K562 (cell line): Measurements from ENCODE around the gene NCOA6. TPM values are rescaled to one million over a fixed set of nuclear protein-coding genes. Genes with fewer than 3 reads are reported as not detected.

Source experiments
- CHD1 ChIP-seq: fragments of 200-600 bp; sonication (generic); IDR thresholded peaks from one replicate; pipeline ENCODE4 v1.6.1; 2012; ENCODE audit warnings: mild to moderate bottlenecking, moderate library complexity, low read length, inconsistent platforms
- GATAD2B ChIP-seq: fragments of 450-650 bp; IDR thresholded peaks from 2 replicates; pipeline ENCODE4 v1.6.1; 2017; ENCODE audit warnings: mild to moderate bottlenecking, borderline replicate concordance
- KAT2B ChIP-seq: IDR thresholded peaks from one replicate; pipeline ENCODE4 v1.6.1; 2012; ENCODE audit warnings: low read depth, mild to moderate bottlenecking, control low read depth, inconsistent platforms, low read length, moderate library complexity
- KLF13 ChIP-seq: fragments of 450-650 bp; IDR thresholded peaks from 2 replicates; pipeline ENCODE4 v1.6.1; 2016; ENCODE audit warnings: missing genetic modification characterization, low read depth, mild to moderate bottlenecking, missing compliant biosample characterization, moderate library complexity, borderline replicate concordance
- L3MBTL2 ChIP-seq: fragments of 450-650 bp; IDR thresholded peaks from 2 replicates; pipeline ENCODE4 v1.6.1; 2016; ENCODE audit warnings: mild to moderate bottlenecking, moderate library complexity
- MAFG ChIP-seq: fragments of 450-650 bp; conservative IDR thresholded peaks from 2 replicates; pipeline ENCODE4 v1.6.1; 2016; ENCODE audit warnings: missing genetic modification characterization, missing compliant biosample characterization
- NR3C1 ChIP-seq: sonication (generic); formaldehyde crosslinking; IDR thresholded peaks from 2 replicates; pipeline ENCODE4 v1.8.1; 2022; ENCODE audit warnings: missing genetic modification reagents
- PHF8 ChIP-seq: fragments of 200-600 bp; sonication (generic); IDR thresholded peaks from 2 replicates; pipeline ENCODE4 v1.6.1; 2012; ENCODE audit warnings: mixed run types, mild to moderate bottlenecking, inconsistent platforms, low read length, moderate library complexity, borderline replicate concordance
- POLR2A ChIP-seq: fragments of 450-650 bp; conservative IDR thresholded peaks from 2 replicates; pipeline ENCODE4 v1.6.1; 2016
- POLR2AphosphoS2 ChIP-seq: IDR thresholded peaks from 2 replicates; pipeline ENCODE4 v1.6.1; 2012; ENCODE audit warnings: low read length, improper control_type of control experiment
- RBBP5 ChIP-seq: fragments of 200-600 bp; sonication (generic); IDR thresholded peaks from 2 replicates; pipeline ENCODE4 v1.6.1; 2012; ENCODE audit warnings: borderline replicate concordance, mild to moderate bottlenecking, low read length, control low read depth, inconsistent platforms; ENCODE audit not compliant: insufficient read depth, poor library complexity, severe bottlenecking
- RBM17 ChIP-seq: fragments of 200-400 bp; formaldehyde crosslinking; IDR thresholded peaks from 2 replicates; pipeline ENCODE4 v1.6.1; 2017; ENCODE audit warnings: low read depth, mild to moderate bottlenecking, low read length, borderline replicate concordance
- RNF2 ChIP-seq: sonication (generic); IDR thresholded peaks from 2 replicates; pipeline ENCODE4 v1.6.1; 2016
- SETDB1 ChIP-seq: IDR thresholded peaks from one replicate; pipeline ENCODE4 v1.6.1; 2012; ENCODE audit warnings: low read length, control low read depth, inconsistent platforms
- SMAD2 ChIP-seq: fragments of 150-350 bp; IDR thresholded peaks from 2 replicates; pipeline ENCODE4 v1.6.1; 2014; ENCODE audit warnings: low read depth, mild to moderate bottlenecking, low read length
- SMC3 ChIP-seq: conservative IDR thresholded peaks from 2 replicates; pipeline ENCODE4 v1.6.1; 2011; ENCODE audit warnings: low read depth, low read length, improper control_type of control experiment; ENCODE audit not compliant: insufficient read depth
- SOX6 ChIP-seq: fragments of 450-650 bp; IDR thresholded peaks from 2 replicates; pipeline ENCODE4 v1.6.1; 2014; ENCODE audit warnings: mild to moderate bottlenecking
- TOE1 ChIP-seq, 2 experiments: fragments of 450-650 bp in 1 of 2; sonication (generic) in 1 of 2; formaldehyde crosslinking in 1 of 2; IDR thresholded peaks; 2 replicates each; pipeline versions ENCODE4 v1.7.1 to v1.8.0; 2016 to 2022; ENCODE audit warnings: borderline replicate concordance in 2 of 2, mild to moderate bottlenecking in 2 of 2, antibody characterized with exemption in 1 of 2, inconsistent platforms in 1 of 2, low read depth in 1 of 2, missing genetic modification reagents in 1 of 2, moderate library complexity in 1 of 2
- ZNF696 ChIP-seq: fragments of 250-450 bp; sonication (Bioruptor Pico); conservative IDR thresholded peaks from 2 replicates; pipeline ENCODE4 v1.4.0; 2020; ENCODE audit warnings: mild to moderate bottlenecking, moderate library complexity
- polyA plus RNA-seq, 8 experiments: library from polyadenylated mRNA; depleted of rRNA in 4 of 8; stranded (reverse) in 5 of 8; unstranded in 3 of 8; fragments of >200 nt; fragmentation: Nextera tagmentation in 2 of 8; fragmentation: Illumina TruSeq in 1 of 8; extraction: Ambion mirVana in 2 of 8; extraction: Trizol in 1 of 8; gene quantifications; 2 replicates each; pipeline versions ENCODE4 v1.2.1 to v1.2.3, GENCODE V29; 2011 to 2014; ENCODE audit warnings: inconsistent platforms in 1 of 8, missing spikeins in 1 of 8
- total RNA-seq, 7 experiments: library from RNA; depleted of rRNA in 6 of 7; stranded (reverse); fragments of >200 nt in 6 of 7; fragmentation: Illumina TruSeq in 2 of 7; extraction: Trizol in 2 of 7; gene quantifications; 2 replicates each; pipeline versions ENCODE4 v1.2.1 to v1.2.3, GENCODE V29; 2011 to 2021; ENCODE audit warnings: low replicate concordance in 1 of 7
- TF ChIP-seq, protein P1 (sequence below): fragments of 250-450 bp; sonication (Bioruptor Pico); IDR thresholded peaks from 2 replicates; pipeline ENCODE4 v1.4.0; 2020; ENCODE audit warnings: mild to moderate bottlenecking
- TF ChIP-seq, protein P2 (sequence below): fragments of 250-450 bp; sonication (Bioruptor Pico); IDR thresholded peaks from 2 replicates; pipeline ENCODE4 v1.4.0; 2020; ENCODE audit warnings: mild to moderate bottlenecking, moderate library complexity, borderline replicate concordance
- TF ChIP-seq, protein P3 (sequence below): fragments of 250-450 bp; sonication (Bioruptor Pico); IDR thresholded peaks from 2 replicates; pipeline ENCODE4 v1.4.0; 2020; ENCODE audit warnings: borderline replicate concordance

NCOA6 gene
- total and polyA plus RNA-seq, 9 of the 15 experiments (the other 6 are each of a cell fraction or from before 2014, with no cell fraction given): 6.1 to 25.0 (median 9.5) TPM

DNA sequence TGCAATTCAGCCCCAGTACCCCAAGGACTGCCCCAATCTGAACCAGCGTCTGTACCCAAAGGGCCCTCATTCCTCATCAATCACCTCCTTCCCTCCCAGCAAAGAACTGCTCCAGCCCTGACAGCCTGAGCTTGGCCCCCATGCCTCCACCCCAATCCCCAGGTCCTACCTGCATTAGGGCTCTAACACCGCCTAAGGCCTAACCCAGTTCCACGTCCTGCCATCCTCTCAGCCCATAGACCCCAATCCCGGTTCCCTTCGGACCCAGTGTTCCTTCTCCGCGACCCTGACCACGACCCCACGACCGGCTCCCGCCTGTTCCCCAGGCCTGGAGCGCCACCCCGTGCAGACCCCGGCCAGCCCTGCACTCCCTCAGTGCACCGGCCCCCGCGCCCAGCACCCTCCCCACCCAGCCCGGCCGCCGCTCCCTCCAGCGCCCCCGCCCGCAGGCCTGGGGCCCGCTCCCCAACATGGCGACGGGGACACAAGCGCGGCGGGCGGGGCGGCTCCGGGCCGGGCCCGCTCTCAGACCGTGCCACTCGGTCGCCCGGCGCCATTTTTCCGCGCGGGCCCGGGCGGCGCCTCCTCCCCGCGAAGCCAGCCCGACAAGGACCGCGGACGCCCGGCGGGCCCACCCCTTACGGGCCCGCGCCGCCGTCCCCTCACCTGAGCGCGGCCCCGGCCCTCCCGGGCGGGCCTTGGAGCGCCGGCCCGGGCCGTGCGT, 483 bp downstream of the NCOA6 start (continued):
- TF ChIP-seq, protein P1, sequence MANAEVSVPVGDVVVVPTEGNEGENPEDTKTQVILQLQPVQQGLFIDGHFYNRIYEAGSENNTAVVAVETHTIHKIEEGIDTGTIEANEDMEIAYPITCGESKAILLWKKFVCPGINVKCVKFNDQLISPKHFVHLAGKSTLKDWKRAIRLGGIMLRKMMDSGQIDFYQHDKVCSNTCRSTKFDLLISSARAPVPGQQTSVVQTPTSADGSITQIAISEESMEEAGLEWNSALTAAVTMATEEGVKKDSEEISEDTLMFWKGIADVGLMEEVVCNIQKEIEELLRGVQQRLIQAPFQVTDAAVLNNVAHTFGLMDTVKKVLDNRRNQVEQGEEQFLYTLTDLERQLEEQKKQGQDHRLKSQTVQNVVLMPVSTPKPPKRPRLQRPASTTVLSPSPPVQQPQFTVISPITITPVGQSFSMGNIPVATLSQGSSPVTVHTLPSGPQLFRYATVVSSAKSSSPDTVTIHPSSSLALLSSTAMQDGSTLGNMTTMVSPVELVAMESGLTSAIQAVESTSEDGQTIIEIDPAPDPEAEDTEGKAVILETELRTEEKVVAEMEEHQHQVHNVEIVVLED: no peak
- TF ChIP-seq PHF8 (peak; percentile 96; the same call in 1 of the 2 replicates), NR3C1 (CRISPR knock-in tag) (0 out of 2 replicates have a peak, but pooled peaks have one; percentile 57), L3MBTL2 (no peak), CHD1 (no peak), TOE1 (IDR thresholded peaks at IDR 0.05; ENCODE audit: borderline replicate concordance) (0 out of 2 replicates have a peak, but pooled peaks have one; percentile 48), TOE1 (CRISPR knock-in tag; IDR thresholded peaks at IDR 0.05; ENCODE audit: borderline replicate concordance, low read depth) (no peak), SETDB1 (no peak), KLF13 (no peak), POLR2A (no peak), RBBP5 (peak; percentile 85), KAT2B (no peak), RBM17 (no peak), POLR2AphosphoS2 (no peak), SOX6 (no peak), SMAD2 (no peak), SMC3 (no peak), MAFG (tag) (no peak), ZNF696 (CRISPR knock-in tag) (no peak), RNF2 (no peak), GATAD2B (peak; percentile 88; the same call in 1 of the 2 replicates)
- TF ChIP-seq, protein P2, sequence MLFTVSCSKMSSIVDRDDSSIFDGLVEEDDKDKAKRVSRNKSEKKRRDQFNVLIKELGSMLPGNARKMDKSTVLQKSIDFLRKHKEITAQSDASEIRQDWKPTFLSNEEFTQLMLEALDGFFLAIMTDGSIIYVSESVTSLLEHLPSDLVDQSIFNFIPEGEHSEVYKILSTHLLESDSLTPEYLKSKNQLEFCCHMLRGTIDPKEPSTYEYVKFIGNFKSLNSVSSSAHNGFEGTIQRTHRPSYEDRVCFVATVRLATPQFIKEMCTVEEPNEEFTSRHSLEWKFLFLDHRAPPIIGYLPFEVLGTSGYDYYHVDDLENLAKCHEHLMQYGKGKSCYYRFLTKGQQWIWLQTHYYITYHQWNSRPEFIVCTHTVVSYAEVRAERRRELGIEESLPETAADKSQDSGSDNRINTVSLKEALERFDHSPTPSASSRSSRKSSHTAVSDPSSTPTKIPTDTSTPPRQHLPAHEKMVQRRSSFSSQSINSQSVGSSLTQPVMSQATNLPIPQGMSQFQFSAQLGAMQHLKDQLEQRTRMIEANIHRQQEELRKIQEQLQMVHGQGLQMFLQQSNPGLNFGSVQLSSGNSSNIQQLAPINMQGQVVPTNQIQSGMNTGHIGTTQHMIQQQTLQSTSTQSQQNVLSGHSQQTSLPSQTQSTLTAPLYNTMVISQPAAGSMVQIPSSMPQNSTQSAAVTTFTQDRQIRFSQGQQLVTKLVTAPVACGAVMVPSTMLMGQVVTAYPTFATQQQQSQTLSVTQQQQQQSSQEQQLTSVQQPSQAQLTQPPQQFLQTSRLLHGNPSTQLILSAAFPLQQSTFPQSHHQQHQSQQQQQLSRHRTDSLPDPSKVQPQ (CRISPR knock-in tag): no peak
- TF ChIP-seq, protein P3, sequence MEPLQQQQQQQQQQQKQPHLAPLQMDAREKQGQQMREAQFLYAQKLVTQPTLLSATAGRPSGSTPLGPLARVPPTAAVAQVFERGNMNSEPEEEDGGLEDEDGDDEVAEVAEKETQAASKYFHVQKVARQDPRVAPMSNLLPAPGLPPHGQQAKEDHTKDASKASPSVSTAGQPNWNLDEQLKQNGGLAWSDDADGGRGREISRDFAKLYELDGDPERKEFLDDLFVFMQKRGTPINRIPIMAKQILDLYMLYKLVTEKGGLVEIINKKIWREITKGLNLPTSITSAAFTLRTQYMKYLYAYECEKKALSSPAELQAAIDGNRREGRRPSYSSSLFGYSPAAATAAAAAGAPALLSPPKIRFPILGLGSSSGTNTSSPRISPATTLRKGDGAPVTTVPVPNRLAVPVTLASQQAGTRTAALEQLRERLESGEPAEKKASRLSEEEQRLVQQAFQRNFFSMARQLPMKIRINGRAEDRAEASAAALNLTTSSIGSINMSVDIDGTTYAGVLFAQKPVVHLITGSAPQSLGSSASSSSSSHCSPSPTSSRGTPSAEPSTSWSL: no peak
